CD4-positive, alpha-beta T cell treated with Interleukin-4 for 4 hours (primary cell): ENCODE data around the gene IGF2BP3.
"Not testable (repeated sequence)": the region's sequence is repeated elsewhere in the genome, so short reads cannot be mapped to it uniquely, and the experiment has no call there.

Experiments used
- DNase-seq: peaks from one replicate; pipeline ENCODE4 v3.0.0-alpha.2; 2020

IGF2BP3 gene

DNA sequence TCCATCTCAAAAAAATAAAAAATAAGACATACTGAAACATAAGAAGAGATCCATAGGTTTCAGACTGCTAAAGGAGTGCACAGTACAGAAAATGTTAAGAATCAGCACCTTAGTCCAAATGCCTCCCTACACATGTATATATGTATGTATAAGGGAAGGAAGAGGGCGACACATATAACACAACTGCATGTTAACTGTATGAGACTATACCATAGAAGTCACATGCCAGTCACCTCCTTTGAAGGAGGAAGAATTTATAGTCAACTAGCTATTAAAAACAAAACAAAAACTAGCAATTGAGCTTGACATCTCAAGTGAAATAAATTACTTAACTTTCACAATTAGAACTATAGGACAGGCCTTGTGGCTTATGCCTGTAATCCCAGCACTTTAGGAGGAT lies 50.4 kb downstream of the IGF2BP3 start:
- no peak for DNase-seq

DNA sequence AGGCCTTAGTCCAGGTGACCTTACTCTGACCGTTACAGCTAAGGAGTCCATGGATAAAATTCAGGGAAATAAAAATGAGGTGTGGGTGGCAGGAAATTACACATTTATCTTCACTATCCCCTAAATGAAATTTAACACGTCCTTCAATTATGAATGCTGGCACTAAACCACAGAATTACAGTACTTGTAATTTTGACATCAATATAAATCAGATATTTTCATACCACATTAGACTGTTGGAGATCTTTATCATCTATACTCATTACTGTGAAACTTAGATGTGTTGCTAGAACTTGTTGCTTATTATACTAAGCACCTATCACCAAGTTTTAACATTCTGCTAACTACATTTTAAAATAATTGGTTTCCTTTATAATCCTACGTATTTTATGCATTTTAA lies 51.1 kb downstream of the IGF2BP3 start:
- DNase-seq, result no peak

DNA sequence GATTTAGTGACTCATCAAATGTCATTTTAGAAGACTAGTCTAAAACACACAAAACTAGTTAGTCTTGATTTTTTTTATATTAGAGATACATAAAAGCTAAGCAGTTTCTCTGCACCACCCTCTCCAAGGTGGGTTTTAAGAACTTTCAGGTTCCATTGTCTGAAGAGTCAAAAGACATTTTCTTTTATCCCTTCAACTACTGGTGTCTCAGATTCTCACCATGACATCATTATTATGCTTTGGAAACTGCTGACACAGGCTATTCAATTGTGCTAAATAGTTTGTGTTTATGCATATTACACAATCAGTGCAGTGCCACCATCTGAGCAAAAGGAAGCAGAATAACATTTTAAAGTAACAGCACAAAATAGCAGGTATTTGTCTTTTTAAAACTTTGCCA lies 52.2 kb downstream of the IGF2BP3 start:
- DNase-seq, result no peak

DNA sequence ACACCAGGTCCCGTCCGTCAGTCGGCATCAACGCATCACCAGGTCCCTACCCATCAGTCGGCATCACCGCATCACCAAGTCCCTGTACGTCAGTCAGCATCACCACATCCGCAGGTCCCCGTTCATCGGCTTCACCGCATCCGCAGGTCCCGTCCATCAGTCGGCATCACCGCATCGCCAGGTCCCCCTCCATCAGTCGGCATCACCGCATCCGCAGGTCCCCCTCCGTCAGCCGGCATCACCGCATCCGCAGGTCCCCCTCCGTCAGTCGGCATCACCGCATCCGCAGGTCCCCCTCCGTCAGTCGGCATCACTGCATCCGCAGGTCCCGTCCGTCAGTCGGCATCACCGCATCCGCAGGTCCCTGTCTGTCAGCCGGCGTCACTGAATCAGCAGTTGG lies 55.1 kb downstream of the IGF2BP3 start:
- DNase-seq, result no peak

DNA sequence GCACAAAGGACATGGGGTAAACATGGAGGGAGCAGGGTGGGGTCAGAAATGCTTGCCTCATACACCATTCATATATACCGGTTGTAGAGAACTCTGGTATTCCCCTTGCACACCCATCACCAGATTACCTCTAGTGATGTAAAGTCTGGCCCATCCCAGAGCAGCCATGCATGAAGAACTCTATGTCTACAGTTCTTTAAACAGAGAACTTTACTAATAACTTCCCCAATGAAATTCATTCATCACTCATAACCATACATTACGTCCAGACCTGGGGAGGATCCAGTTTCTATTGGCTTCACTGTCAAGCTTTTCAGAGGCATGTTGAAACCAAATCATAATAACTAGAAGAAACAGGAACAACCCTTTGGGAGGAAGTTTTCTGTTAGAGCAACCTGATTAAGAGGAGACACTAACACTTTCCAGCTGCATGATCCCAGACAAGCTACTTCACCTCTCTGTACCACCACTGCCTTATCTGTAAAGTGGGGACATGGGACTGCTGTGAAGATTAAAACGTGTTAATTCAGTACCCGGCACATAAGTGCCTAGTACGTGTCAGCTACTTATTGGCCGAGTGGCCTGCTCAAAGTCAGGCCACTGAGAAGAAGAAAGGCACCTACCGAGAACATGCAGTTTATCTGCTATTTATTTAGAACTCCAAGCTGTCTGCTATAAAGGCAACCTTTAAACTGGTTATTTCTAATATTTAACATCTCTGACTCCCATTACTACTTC lies 59.7 kb downstream of the IGF2BP3 start:
- no peak for DNase-seq

DNA sequence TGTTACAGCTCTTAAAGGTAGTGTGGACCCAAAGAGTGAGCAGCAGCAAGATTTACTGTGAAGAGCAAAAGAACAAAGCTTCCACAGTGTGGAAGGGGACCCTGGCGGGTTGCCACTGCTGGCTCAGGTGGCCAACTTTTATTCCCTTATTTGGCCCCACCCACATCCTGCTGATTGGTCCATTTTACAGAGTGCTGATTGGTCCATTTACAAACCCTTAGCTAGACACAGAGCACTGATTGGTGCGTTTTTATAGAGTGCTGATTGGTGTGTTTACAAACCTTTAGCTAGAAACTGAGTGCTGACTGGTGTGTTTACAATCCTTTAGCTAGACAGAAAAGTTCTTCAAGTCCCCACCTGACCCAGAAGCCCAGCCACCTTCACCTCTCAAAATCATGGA lies 63.7 kb downstream of the IGF2BP3 start:
- not testable (repeated sequence) for DNase-seq

DNA sequence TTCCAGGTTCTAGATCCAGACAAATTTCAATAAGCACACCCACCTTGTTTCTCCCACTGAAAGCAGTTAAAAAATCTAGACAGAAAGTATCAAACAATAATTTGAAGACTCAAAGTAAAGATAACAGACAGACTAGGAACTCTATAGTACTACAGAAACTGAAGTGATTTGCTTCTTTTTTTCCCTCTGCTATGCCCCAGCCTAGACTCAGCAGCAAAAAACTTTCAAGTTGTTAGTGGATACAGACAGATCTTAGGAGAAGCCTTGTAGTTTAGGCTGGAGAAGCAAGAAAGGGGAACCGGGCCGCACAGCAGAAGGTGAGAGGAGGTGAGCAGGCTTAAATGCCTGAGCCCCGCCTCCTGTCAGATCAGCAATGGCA lies 65.1 kb downstream of the IGF2BP3 start:
- no peak for DNase-seq

DNA sequence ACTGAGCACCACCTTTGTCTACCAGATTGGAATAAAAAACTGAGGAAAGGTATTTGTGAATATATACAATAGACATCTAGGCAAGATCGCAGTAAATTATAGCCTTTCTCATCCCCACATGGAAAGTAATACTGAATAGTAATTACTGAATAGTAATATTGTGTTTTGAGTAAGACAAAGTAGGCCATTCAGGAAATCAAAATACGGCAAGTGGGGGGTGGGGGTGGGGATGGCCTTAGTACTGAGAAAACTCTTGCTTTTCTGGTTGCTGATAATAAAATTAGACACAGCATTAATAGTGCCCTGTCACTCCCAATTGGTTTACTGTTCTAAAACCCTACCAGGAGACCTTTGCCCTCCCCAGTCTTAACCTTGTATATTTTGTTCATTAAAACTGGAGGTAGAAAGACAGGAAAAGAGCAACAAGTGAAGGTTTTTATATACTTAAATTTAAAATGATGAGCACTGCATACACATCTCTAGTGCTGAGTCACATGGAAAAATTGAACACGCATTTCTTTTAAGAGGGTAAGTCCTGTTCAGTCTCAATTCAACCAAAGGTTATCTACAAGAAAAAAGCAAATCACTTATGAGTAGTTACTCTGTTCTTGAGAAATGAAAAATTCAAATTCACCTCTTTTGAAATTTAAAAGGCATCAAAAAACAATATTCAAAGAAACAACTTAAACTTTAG lies 65.6 kb downstream of the IGF2BP3 start:
- no peak for DNase-seq

DNA sequence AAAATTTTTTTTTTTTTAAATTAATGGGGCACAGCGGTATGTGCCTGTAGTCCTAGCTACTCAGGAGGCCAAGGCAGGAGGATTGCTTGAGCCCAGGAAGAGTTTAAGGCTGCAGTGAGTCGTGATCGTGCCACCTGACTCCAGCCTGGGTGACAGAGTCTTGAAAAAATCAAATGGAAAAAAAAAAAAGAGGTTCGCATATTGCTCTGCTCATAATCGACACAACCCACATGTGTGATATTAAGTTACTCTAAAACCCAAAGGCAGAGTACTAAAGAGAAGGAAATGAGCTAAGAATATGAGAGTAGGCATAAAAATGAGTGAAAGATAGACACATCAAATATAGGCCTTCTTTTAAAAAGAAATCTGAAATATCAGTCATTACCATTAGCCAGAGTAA lies 66.3 kb downstream of the IGF2BP3 start:
- DNase-seq, result no peak

DNA sequence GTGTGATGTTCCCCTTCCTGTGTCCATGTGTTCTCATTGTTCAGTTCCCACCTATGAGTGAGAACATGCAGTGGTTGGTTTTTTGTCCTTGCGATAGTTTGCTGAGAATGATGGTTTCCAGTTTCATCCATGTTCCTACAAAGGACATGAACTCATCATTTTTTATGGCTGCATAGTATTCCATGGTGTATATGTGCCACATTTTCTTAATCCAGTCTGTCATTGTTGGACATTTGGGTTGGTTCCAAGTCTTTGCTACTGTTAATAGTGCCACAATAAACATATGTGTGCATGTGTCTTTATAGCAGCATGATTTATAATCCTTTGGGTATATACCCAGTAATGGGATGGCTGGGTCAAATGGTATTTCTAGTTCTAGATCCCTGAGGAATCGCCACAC lies 72.2 kb downstream of the IGF2BP3 start:
- DNase-seq, result not testable (repeated sequence)

DNA sequence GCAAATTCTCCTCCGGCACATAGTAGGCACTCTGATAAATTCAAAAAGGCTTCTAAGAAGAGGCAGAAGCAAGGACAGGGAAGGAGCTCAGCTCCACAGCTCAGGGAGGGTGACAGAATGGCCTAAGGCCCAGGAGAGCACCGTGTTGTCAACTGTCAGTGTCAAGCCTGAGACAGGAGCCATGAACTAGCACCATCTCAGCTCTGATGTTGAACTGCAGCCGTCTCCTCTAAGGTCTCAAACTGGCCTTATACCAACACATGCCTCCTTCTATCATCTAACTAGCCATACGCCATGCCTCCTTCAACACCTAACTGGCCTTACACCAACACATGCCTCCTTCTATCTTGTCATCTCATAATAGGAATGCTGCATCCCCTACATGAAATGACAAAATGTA lies 73.0 kb downstream of the IGF2BP3 start:
- DNase-seq, result no peak

DNA sequence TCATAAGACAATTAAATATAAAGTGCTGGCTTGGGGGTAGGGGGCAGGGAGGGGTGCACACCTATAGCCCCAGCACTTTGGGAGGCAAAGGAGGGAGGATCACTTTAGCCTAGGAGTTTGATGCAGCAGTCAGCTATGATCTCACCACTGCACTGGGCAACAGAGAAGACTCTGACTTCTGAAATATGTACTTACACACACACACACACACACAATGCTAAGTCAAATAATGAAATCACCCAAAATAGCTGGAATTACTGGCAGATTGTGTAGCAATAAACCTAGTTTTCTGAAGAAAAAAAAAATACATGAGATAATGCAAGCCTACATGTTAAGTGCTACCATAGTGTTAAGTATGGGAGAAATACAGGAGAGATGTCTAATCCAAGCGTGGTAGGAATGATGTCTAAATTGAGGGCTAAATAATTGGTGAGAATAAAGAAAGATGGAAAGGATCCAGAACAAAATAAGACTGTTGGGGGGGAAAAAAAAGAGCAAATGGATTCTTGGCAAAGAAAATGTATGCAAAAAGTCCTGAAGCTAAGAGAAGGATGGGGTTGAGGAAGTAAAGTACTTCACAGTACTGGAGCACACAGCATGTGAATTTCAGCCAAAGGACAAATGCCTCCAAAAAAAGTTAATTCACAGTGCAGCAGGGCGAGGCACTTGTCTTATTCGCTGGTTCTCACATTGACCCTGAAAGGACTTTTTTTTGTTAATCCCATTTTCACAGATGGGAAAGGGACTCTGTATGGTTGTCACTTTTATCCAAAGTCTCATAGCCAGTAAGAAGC lies 73.9 kb downstream of the IGF2BP3 start:
- DNase-seq, result no peak

DNA sequence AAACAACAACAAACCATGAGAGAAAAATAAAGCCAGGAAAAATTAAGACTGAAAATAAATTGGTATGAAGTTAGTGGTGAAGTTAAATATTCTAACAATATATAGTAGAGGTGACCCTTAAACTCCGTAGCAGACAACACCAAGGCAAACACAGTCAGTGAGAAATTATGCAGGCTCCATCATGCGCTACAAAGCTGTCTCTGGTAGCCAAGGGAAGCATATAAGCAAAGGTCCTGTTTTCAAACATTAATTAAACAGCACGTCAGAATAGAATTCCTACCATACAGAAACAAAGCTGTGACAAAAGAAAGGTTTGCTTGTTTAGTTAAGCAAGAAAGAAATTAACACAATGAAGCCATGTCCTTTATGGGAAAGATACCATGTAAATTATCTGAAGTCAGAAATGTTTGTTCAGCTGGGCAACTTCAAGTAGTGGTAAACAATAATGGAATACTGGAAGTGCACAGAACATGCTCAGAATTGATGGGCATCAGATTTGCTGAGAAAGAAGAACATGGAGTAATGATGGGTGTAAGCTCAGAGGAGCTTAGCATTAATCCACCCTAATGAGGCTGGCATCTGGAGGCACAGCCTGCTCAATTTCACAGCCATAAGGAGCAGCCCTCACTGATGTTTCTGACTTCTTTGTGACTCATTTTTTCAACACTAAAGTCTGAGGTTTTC lies 75.7 kb downstream of the IGF2BP3 start:
- no peak for DNase-seq

DNA sequence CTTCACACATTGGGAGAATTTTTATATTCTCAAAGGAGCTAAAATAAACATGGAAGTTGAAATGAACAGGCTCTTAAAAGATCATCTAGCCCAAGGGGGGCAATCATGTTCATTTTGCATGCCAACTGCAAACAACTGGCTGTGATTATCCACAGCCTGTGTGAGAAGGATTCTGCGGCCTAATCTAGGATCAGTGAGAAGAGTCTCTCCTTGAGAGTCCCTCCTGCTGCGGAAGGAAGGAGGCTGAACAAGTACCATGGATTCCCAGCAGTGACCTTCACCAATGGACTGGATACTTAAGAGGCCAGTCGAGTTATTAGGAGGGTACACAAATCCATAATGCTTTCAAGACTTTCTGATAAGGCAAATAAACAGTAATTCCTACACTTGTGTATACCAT lies 76.7 kb downstream of the IGF2BP3 start:
- DNase-seq, result no peak

DNA sequence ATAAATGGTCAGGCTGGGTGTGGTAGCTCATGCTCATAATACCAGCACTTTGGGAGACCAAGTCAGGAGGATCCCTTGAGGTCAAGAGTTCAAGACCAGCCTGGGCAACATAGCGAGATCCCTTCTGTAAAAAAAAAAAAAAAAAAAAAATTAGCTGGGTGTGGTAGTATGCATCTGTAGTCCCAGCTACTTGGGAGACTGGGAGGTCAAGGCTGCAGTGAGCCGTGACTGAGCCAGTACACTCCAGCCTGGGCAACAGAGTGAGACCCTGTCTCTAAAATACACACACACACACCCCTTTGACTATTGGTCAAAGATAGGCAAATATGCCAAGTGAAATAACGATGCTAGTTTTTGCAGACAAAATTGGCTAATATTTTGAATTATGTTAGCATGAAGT lies 80.6 kb downstream of the IGF2BP3 start:
- no peak for DNase-seq

DNA sequence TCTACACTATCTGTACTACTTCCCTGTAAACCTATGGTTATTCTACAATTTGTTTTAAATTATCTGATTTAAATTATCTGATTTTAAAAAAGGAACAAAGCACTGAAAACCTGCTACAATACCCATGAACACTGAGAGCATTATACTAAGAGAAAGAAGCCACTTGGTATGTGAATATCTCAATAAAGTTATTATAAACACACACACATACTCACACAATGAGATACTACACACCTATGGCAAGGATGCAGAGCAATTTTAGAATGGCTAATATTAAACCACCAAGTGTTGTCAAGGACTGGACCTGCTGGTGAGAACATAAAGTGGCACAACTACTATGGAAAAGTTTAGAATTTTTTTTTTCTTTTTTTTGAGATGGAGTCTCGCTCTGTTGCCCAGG lies 82.7 kb downstream of the IGF2BP3 start:
- DNase-seq, result no peak

DNA sequence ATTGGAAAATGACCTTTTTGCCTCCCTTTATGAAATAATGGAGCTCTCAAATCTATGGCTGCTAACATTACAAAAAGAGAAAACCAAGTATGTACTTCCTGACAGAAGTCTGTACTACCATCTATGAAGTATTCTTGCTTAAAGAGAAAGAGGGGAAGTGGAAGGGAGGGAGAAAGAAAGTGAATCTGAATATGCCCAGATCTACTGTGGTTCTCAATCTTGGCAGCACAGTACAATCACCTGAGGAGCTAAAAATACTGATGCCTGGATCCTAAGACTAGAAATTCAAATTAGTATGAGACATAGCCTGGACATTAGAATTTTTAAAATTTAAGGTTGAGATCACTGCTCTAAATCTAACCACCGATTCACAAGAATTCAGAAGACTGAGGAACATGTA lies 85.2 kb downstream of the IGF2BP3 start:
- DNase-seq, result no peak

DNA sequence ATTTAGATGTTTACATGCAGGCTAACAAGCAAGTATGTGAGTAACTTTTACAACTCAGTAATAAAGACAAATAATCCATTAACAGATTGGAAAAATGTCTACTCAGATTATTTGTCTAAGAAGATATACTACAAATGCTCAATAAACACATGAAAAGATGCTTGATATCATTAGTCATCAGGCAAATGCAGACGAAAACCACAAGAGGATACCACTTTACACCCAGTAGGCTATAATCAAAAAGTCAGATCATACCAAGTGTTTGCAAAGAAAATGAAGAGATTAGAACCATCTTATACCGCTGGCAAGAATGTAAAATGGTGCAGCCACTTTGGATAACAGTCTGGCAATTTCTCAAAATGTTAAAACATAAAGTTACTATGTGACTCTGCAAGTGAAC lies 87.1 kb downstream of the IGF2BP3 start:
- DNase-seq, result no peak

DNA sequence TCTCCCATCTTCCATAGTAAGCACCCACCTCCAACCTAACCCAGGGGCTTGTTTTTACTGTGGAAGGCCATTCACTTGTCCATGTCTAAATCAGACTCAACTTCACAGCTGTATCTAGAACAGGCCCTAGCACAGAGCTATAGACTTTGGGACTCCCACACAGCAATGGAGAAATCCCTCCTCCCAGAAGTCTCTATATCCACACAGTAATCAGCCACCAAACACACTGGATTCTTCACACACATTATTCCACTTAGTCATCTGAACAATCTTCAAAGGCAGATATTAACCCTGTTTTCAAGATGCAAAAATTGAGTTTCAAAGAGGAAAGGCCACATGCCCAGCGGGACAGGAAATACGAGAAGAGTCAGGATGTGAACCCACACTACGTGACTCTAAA lies 89.3 kb downstream of the IGF2BP3 start:
- no peak for DNase-seq

DNA sequence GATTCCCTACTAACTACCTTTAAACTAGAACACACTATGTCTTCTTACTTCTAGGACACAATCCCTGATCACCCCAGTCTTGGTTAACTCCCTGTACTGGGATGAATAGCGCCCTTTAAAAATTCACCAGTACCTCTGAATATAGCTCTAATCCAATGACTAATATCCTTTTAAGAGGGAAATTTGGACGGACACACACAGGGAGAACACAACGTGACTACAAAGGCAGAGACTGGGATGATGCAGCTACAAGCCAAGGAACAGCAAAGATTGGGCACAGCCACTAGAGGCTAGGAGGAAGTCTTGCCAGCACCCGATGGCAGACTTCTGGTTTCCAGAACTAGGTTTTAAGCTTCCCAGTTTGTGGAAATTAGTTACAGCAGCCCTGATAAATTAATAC lies 89.7 kb downstream of the IGF2BP3 start:
- no peak for DNase-seq

DNA sequence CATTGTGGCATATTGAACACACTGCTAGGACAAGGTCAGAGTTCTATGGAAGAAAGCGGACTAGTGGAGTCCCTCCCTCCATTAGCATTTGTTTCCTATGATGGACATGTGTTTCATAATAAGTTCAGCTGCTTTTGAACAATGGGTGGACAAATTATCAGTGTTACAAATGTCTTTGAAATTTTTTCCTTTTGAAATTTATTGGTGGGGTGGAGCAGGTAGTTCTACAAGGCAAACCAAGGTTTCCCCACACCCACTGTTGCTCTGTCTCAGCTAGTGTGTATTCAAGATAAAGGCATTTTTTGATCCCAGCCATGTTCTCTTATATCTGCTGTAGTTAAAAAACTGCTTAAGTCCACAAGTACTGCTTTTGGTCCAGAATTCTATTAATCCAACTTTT lies 91.3 kb downstream of the IGF2BP3 start:
- DNase-seq, result no peak

DNA sequence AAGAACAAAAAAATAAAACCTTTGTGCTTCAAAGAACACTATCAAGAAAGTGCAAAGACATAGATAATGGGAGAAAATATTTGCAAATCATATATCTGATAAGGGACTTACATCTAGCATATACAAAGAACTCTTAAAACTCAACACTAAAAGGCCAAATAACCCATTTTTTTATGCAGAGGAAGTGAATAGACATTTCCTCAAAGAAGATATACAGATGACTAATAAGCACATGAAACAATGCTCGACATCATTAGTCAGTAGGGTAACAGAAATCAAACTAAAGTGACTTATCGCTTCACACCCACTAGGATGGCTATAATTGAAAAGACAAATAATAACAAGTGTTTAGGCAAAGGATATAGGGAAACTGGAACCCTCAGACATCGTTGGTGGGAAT lies 93.2 kb downstream of the IGF2BP3 start:
- no peak for DNase-seq
